A673 (cell line): ENCODE results near the gene NAA35. TPM values are rescaled to one million over a fixed set of nuclear protein-coding genes. Genes with fewer than 3 reads are reported as not detected.

Experiments
- BruUV-seq: library from RNA; stranded (reverse); fragments of 400-500 nt; replicated peaks from 2 replicates; lab custom pipeline; 2021; lab: Mats Ljungman, UMichigan
- CTCF ChIA-PET: fragments of 300-600 bp; sonication (Branson Sonifier 250); formaldehyde crosslinking; loops from one replicate; lab custom pipeline; 2022; ENCODE audit warnings: antibody characterized with exemption; lab: Charles Lee
- POLR2A ChIA-PET: fragments of 300-600 bp; sonication (Branson Sonifier 250); formaldehyde crosslinking; loops from one replicate; lab custom pipeline; 2022; ENCODE audit warnings: antibody characterized with exemption; ENCODE audit not compliant: low non-redundant PET; lab: Charles Lee
- DNase-seq: peaks from one replicate; pipeline ENCODE4 v3.0.0-alpha.2; 2015; ENCODE audit warnings: low spot score
- H3K27ac ChIP-seq: fragments of 200-600 bp; sonication (generic); 2 replicates; pipeline ENCODE4 v1.5.1; 2016; ENCODE audit warnings: mixed run types, low read depth, mild to moderate bottlenecking, mixed read lengths, antibody characterized with exemption, low read length; ENCODE audit not compliant: poor library complexity, severe bottlenecking
- H3K27me3 ChIP-seq: fragments of 200-600 bp; sonication (generic); replicated peaks from 2 replicates; pipeline ENCODE4 v1.6.1; 2017; ENCODE audit warnings: mixed run types, low read depth, mild to moderate bottlenecking, mixed read lengths, antibody characterized with exemption, low read length; ENCODE audit not compliant: insufficient read depth, poor library complexity
- H3K36me3 ChIP-seq: fragments of 200-600 bp; sonication (generic); 2 replicates; pipeline ENCODE4 v1.6.1; 2016; ENCODE audit warnings: mixed run types, mild to moderate bottlenecking, mixed read lengths, antibody characterized with exemption, low read length; ENCODE audit not compliant: insufficient read depth, poor library complexity, severe bottlenecking
- H3K4me1 ChIP-seq: fragments of 200-600 bp; sonication (generic); 2 replicates; pipeline ENCODE4 v1.6.1; 2017; ENCODE audit warnings: mixed run types, mild to moderate bottlenecking, mixed read lengths, antibody characterized with exemption, low read length; ENCODE audit not compliant: insufficient read depth, poor library complexity, severe bottlenecking
- H3K4me3 ChIP-seq: fragments of 200-600 bp; sonication (generic); 2 replicates; pipeline ENCODE4 v1.5.1; 2016; ENCODE audit warnings: low read depth, mixed run types, mild to moderate bottlenecking, mixed read lengths, low read length; ENCODE audit not compliant: poor library complexity, severe bottlenecking
- H3K9me3 ChIP-seq: fragments of 200-600 bp; sonication (generic); 2 replicates; pipeline ENCODE4 v1.6.1; 2016; ENCODE audit warnings: mixed run types, low read depth, mild to moderate bottlenecking, mixed read lengths, antibody characterized with exemption, low read length; ENCODE audit not compliant: poor library complexity, severe bottlenecking
- EZH2 ChIP-seq: fragments of 200-600 bp; sonication (generic); IDR thresholded peaks from 2 replicates; pipeline ENCODE4 v1.6.1; 2017; ENCODE audit warnings: borderline replicate concordance, low read depth, mild to moderate bottlenecking, mixed read lengths, antibody characterized with exemption, low read length; ENCODE audit not compliant: poor library complexity, severe bottlenecking
- intact Hi-C: fragments of 100-400 bp; cut with micrococcal nuclease; formaldehyde crosslinking; loops from one replicate; pipeline ENCODE4 v1.10.0; 2022; ENCODE audit not compliant: unreplicated experiment
- total RNA-seq: library from RNA; stranded (reverse); gene quantifications from 2 replicates; pipeline ENCODE4 v1.2.3, GENCODE V29; 2021
- TF ChIP-seq, protein P1 (sequence below): fragments of 300-800, 200-600 bp; sonication (generic); conservative IDR thresholded peaks from 2 replicates; pipeline ENCODE4 v1.5.1; 2017; ENCODE audit warnings: low read depth, mild to moderate bottlenecking, antibody characterized with exemption, low read length, moderate library complexity, mixed read lengths

NAA35 gene
- total RNA-seq, 1 experiment from 2014 or later, result 28.4 TPM

GRCh38 chr9:85940275-85940831, 593 bp upstream of the NAA35 start:
- peaks cover 21% of the 10 kb centered on the region for H3K36me3 ChIP-seq
- peaks cover 6% of the 10 kb centered on the region for H3K4me1 ChIP-seq
- peak overlapping the region; percentile 92 for H3K4me3 ChIP-seq
- peak overlapping the region; percentile 58 for H3K27ac ChIP-seq
- POLR2A ChIA-PET, result interaction anchor here (0.6 to 0.7 kb wide), 2 partner anchors 18 to 71 kb away, joined by 5 read pairs; no protein-coding TSS in a partner anchor
- BruUV-seq, result TSS peak; percentile 99
- no peaks in the 10 kb centered on the region for H3K27me3 ChIP-seq
- TF ChIP-seq, protein P1, sequence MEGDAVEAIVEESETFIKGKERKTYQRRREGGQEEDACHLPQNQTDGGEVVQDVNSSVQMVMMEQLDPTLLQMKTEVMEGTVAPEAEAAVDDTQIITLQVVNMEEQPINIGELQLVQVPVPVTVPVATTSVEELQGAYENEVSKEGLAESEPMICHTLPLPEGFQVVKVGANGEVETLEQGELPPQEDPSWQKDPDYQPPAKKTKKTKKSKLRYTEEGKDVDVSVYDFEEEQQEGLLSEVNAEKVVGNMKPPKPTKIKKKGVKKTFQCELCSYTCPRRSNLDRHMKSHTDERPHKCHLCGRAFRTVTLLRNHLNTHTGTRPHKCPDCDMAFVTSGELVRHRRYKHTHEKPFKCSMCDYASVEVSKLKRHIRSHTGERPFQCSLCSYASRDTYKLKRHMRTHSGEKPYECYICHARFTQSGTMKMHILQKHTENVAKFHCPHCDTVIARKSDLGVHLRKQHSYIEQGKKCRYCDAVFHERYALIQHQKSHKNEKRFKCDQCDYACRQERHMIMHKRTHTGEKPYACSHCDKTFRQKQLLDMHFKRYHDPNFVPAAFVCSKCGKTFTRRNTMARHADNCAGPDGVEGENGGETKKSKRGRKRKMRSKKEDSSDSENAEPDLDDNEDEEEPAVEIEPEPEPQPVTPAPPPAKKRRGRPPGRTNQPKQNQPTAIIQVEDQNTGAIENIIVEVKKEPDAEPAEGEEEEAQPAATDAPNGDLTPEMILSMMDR, result no peak
- no peak for TF ChIP-seq EZH2
- intact Hi-C loops, result no loop called here
- H3K9me3 ChIP-seq, result peaks cover 7% of the 10 kb centered on the region
- DNase-seq, result no peak
- CTCF ChIA-PET, result no interaction called here

GRCh38 chr9:85941622-85941940, 635 bp downstream of the NAA35 start:
- Histone ChIP-seq H3K27ac (peak overlapping the region; percentile 91), H3K36me3 (peaks cover 26% of the 10 kb centered on the region), H3K4me3 (peak overlapping the region; percentile 92), H3K9me3 (peaks cover 7% of the 10 kb centered on the region), H3K27me3 (no peaks in the 10 kb centered on the region), H3K4me1 (peaks cover 6% of the 10 kb centered on the region)
- TF ChIP-seq, protein P1, result no peak
- no peak for TF ChIP-seq EZH2
- DNase-seq, result peak; percentile 11
- ChIA-PET CTCF (no interaction called here), POLR2A (no interaction called here)
- no TSS peak for BruUV-seq
- intact Hi-C loops, result no loop called here

GRCh38 chr9:85941966-85942912, 1.3 kb downstream of the NAA35 start:
- H3K36me3 ChIP-seq, result peaks cover 32% of the 10 kb centered on the region
- no peaks in the 10 kb centered on the region for H3K27me3 ChIP-seq
- peak overlapping the region; percentile 91 for H3K27ac ChIP-seq
- H3K9me3 ChIP-seq, result peaks cover 7% of the 10 kb centered on the region
- H3K4me1 ChIP-seq, result peaks cover 6% of the 10 kb centered on the region
- ChIA-PET CTCF (no interaction called here), POLR2A (no interaction called here)
- DNase-seq, result no peak
- H3K4me3 ChIP-seq, result peak overlapping the region; percentile 92
- BruUV-seq, result TSS peak; percentile 37
- intact Hi-C loops, result no loop called here
- TF ChIP-seq, protein P1, result no peak
- no peak for TF ChIP-seq EZH2
